Memory B cell (primary cell): ENCODE data around the gene FZD10.

Experiments used
- ATAC-seq: fragments of 150-1000 bp; cut with Tn5 transposase; 2 replicates; pipeline ENCODE4 v1.10.0; 2021; ENCODE audit warnings: low read depth, mild to moderate bottlenecking, moderate library complexity
- DNase-seq, 2 donors: peaks; one replicate each; pipeline ENCODE4 v3.0.0; 2022; ENCODE audit warnings: low spot score in 2 of 2
- H3K27ac Mint-ChIP-seq: one replicate; pipeline ENCODE4 v1.8.0; 2022; ENCODE audit warnings: mild to moderate bottlenecking, moderate library complexity, mixed read lengths
- H3K27me3 Mint-ChIP-seq: one replicate; pipeline ENCODE4 v1.8.0; 2022; ENCODE audit warnings: mixed read lengths
- H3K36me3 Mint-ChIP-seq: one replicate; pipeline ENCODE4 v1.8.0; 2022; ENCODE audit warnings: mild to moderate bottlenecking, mixed read lengths
- H3K4me1 Mint-ChIP-seq: one replicate; pipeline ENCODE4 v1.8.0; 2022; ENCODE audit warnings: mixed read lengths
- H3K4me3 Mint-ChIP-seq: one replicate; pipeline ENCODE4 v1.8.0; 2022; ENCODE audit warnings: mild to moderate bottlenecking, moderate library complexity, mixed read lengths
- H3K9me3 Mint-ChIP-seq: one replicate; pipeline ENCODE4 v1.8.0; 2022; ENCODE audit warnings: mixed read lengths

FZD10 gene

GRCh38 chr12:130167537-130167936 lies 5.3 kb downstream of the FZD10 start:
- Mint-ChIP-seq H3K36me3 (peaks cover 2% of the 10 kb centered on the region), H3K4me3 (no peak overlapping the region), H3K27ac (no peak overlapping the region), H3K4me1 (peaks cover 4% of the 10 kb centered on the region), H3K9me3 (peaks cover 8% of the 10 kb centered on the region), H3K27me3 (peaks cover 10% of the 10 kb centered on the region)
- no peak for ATAC-seq
- no peak for DNase-seq

- Mint-ChIP-seq H3K36me3 (no peaks in the 10 kb centered on the region), H3K27ac (no peak overlapping the region), H3K27me3 (peaks cover 4% of the 10 kb centered on the region), H3K4me1 (no peaks in the 10 kb centered on the region), H3K9me3 (peaks cover 8% of the 10 kb centered on the region), H3K4me3 (no peak overlapping the region)
- no peak for DNase-seq
- ATAC-seq = no peak
Measured at GRCh38 chr12:130169256-130169655, 7.0 kb downstream of the FZD10 start.

GRCh38 chr12:130169924-130170323 lies 7.7 kb downstream of the FZD10 start:
- Mint-ChIP-seq H3K27ac (no peak overlapping the region), H3K4me3 (no peak overlapping the region), H3K4me1 (no peaks in the 10 kb centered on the region), H3K36me3 (no peaks in the 10 kb centered on the region), H3K9me3 (peaks cover 8% of the 10 kb centered on the region), H3K27me3 (peaks cover 4% of the 10 kb centered on the region)
- ATAC-seq (no peak), DNase-seq (no peak)

GRCh38 chr12:130170611-130171010 lies 8.3 kb downstream of the FZD10 start:
- Mint-ChIP-seq H3K27ac (no peak overlapping the region), H3K36me3 (no peaks in the 10 kb centered on the region), H3K4me3 (no peak overlapping the region), H3K27me3 (peaks cover 6% of the 10 kb centered on the region), H3K9me3 (peaks cover 10% of the 10 kb centered on the region), H3K4me1 (no peaks in the 10 kb centered on the region)
- DNase-seq = no peak
- no peak for ATAC-seq

GRCh38 chr12:130177635-130178242 lies 15.5 kb downstream of the FZD10 start:
- H3K4me1 Mint-ChIP-seq = no peaks in the 10 kb centered on the region

GRCh38 chr12:130178282-130178681 lies 16.0 kb downstream of the FZD10 start:
- H3K9me3 Mint-ChIP-seq = peaks cover 8% of the 10 kb centered on the region
- H3K4me3 Mint-ChIP-seq = no peak overlapping the region
- H3K4me1 Mint-ChIP-seq = no peaks in the 10 kb centered on the region
- H3K36me3 Mint-ChIP-seq = no peaks in the 10 kb centered on the region
- H3K27me3 Mint-ChIP-seq = peaks cover 2% of the 10 kb centered on the region
- DNase-seq (no peak), ATAC-seq (no peak)
- H3K27ac Mint-ChIP-seq = no peak overlapping the region

More at GRCh38 chr12:130177635-130178242, 15.5 kb downstream of the FZD10 start:
- Mint-ChIP-seq H3K27me3 (peaks cover 2% of the 10 kb centered on the region), H3K36me3 (no peaks in the 10 kb centered on the region), H3K9me3 (peaks cover 7% of the 10 kb centered on the region), H3K27ac (no peak overlapping the region), H3K4me3 (no peak overlapping the region)
- DNase-seq = no peak
- no peak for ATAC-seq

GRCh38 chr12:130179191-130179590 lies 16.9 kb downstream of the FZD10 start:
- Mint-ChIP-seq H3K27me3 (peaks cover 2% of the 10 kb centered on the region), H3K9me3 (peaks cover 8% of the 10 kb centered on the region), H3K4me1 (no peaks in the 10 kb centered on the region), H3K36me3 (no peaks in the 10 kb centered on the region), H3K27ac (no peak overlapping the region), H3K4me3 (no peak overlapping the region)
- ATAC-seq (no peak), DNase-seq (no peak)

GRCh38 chr12:130179621-130180020 lies 17.4 kb downstream of the FZD10 start:
- Mint-ChIP-seq H3K9me3 (peaks cover 8% of the 10 kb centered on the region), H3K4me1 (no peaks in the 10 kb centered on the region), H3K27ac (no peak overlapping the region), H3K27me3 (peaks cover 2% of the 10 kb centered on the region), H3K4me3 (no peak overlapping the region), H3K36me3 (no peaks in the 10 kb centered on the region)
- DNase-seq = no peak
- no peak for ATAC-seq

- ATAC-seq (no peak), DNase-seq (no peak)
- Mint-ChIP-seq H3K27ac (no peak overlapping the region), H3K36me3 (no peaks in the 10 kb centered on the region), H3K9me3 (peaks cover 7% of the 10 kb centered on the region), H3K4me1 (no peaks in the 10 kb centered on the region), H3K27me3 (no peaks in the 10 kb centered on the region), H3K4me3 (no peak overlapping the region)
Measured at GRCh38 chr12:130181211-130181610, 18.9 kb downstream of the FZD10 start.

- Mint-ChIP-seq H3K36me3 (no peaks in the 10 kb centered on the region), H3K27ac (no peak overlapping the region), H3K4me3 (no peak overlapping the region), H3K27me3 (no peaks in the 10 kb centered on the region), H3K4me1 (no peaks in the 10 kb centered on the region), H3K9me3 (peaks cover 7% of the 10 kb centered on the region)
- DNase-seq = no peak
- ATAC-seq = no peak
Measured at GRCh38 chr12:130183585-130184370, 21.5 kb downstream of the FZD10 start.

- peaks cover 8% of the 10 kb centered on the region for H3K9me3 Mint-ChIP-seq
- H3K4me3 Mint-ChIP-seq = no peak overlapping the region
- H3K27ac Mint-ChIP-seq = no peak overlapping the region
- no peaks in the 10 kb centered on the region for H3K4me1 Mint-ChIP-seq
- ATAC-seq (no peak), DNase-seq (no peak)
- H3K27me3 Mint-ChIP-seq = no peaks in the 10 kb centered on the region
- H3K36me3 Mint-ChIP-seq = no peaks in the 10 kb centered on the region
Measured at GRCh38 chr12:130184404-130185090, 22.3 kb downstream of the FZD10 start.

- DNase-seq = no peak
- Mint-ChIP-seq H3K4me3 (no peak overlapping the region), H3K27me3 (no peaks in the 10 kb centered on the region), H3K9me3 (peaks cover 8% of the 10 kb centered on the region), H3K27ac (no peak overlapping the region), H3K4me1 (no peaks in the 10 kb centered on the region), H3K36me3 (no peaks in the 10 kb centered on the region)
- no peak for ATAC-seq
Measured at GRCh38 chr12:130185455-130186391, 23.5 kb downstream of the FZD10 start.

- no peak for DNase-seq
- Mint-ChIP-seq H3K9me3 (peaks cover 8% of the 10 kb centered on the region), H3K27ac (no peak overlapping the region), H3K27me3 (no peaks in the 10 kb centered on the region), H3K4me1 (no peaks in the 10 kb centered on the region), H3K36me3 (no peaks in the 10 kb centered on the region), H3K4me3 (no peak overlapping the region)
- ATAC-seq = no peak
Measured at GRCh38 chr12:130186651-130187268, 24.5 kb downstream of the FZD10 start.
